ENCODE measurements around the gene STON2. TPM values are rescaled to one million over a fixed set of nuclear protein-coding genes. Genes with fewer than 3 reads are reported as not detected.

STON2 gene
- total and polyA plus RNA-seq, 2 of the 13 experiments (the other 11 are each of a cell fraction or from before 2014, with no cell fraction given) = 2.1 to 11.0 TPM

- intact Hi-C loops (cut with micrococcal nuclease; ENCODE audit: unreplicated experiment) (no loop called here), in situ Hi-C loops (cut with HindIII; ENCODE audit: extremely low pct_ligation_motif_present, low pct_unique_long_range_greater_than_20kb) (no loop called here)
- Histone ChIP-seq H3K4me3 (replicated peaks in 1 of 3; ENCODE audit: insufficient read depth in 1 of 3, low read depth in 2 of 3, low read length in 3 of 3) (no peak overlapping the region), H3K9me3 (ENCODE audit: low read length) (no peaks in the 10 kb centered on the region), H3K4me2 (ENCODE audit: low read depth, low read length) (no peak overlapping the region), H3K27ac (ENCODE audit: extremely low read length, insufficient read depth, low read length) (no peak overlapping the region), H3K79me2 (ENCODE audit: insufficient read depth, low read length) (no peaks in the 10 kb centered on the region), H3K36me3 (replicated peaks in 1 of 2; ENCODE audit: control insufficient read depth in 1 of 2, insufficient read depth in 2 of 2, low read length in 2 of 2) (no peaks in the 10 kb centered on the region), H3K9ac (ENCODE audit: insufficient read depth, low read depth, low read length) (no peak overlapping the region), H2AFZ (ENCODE audit: low read length) (no peak overlapping the region), H4K20me1 (ENCODE audit: insufficient read depth, low read length) (no peaks in the 10 kb centered on the region), H3K4me1 (ENCODE audit: insufficient read depth, low read length) (peaks cover 8% of the 10 kb centered on the region; the same call in 1 of the 2 replicates), H3K27me3 (ENCODE audit: control insufficient read depth in 1 of 2, insufficient read depth in 2 of 2, low read length in 2 of 2) (no peaks in the 10 kb centered on the region; a peak in 1 of 5 replicates)
- 72% methylated on average over 4 of the region's 4 CpGs for WGBS (ENCODE audit: low lambda C conversion rate)
- DNase-seq (ENCODE audit: low spot score) = no peak
- no TSS peak for BruUV-seq (replicated peaks)
- TF ChIP-seq SYNCRIP (IDR thresholded peaks at IDR 0.05; ENCODE audit: insufficient read depth, low read depth, low read length) = no peak
- TF ChIP-seq ZNF251 (CRISPR knock-in tag; IDR thresholded peaks at IDR 0.05) = no peak
- no peak for ATAC-seq
- no peak for FAIRE-seq
- CTCF ChIA-PET (ENCODE audit: low intra/inter-chr PET ratio, low total read pairs) = no interaction called here
- POLR2A ChIA-PET = no interaction called here
These were observed 89.5 kb downstream of the STON2 start for GRCh38 chr14:81310606-81311005.

DNA sequence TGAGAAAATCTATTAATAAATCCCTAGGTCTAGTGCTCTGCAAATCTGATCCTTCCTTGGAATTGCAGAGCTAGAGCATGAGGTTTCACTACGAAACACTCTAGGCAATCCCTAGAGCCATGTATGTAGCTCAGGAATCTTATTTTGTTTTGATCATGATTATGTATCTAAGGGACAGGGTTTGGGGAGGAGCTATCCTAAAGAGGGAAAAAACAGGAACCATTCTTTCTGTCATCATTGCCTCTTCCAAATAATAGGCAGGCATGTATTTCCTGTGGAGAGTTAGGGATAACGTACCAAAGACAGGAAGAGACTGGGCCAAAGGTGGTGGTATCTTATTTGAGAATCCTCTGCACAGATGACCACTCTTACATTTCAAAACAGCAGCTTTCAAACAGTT lies 90.6 kb downstream of the STON2 start:
- no peak for FAIRE-seq
- H3K36me3 ChIP-seq (replicated peaks in 1 of 2; ENCODE audit: control insufficient read depth in 1 of 2, insufficient read depth in 2 of 2, low read length in 2 of 2) = no peaks in the 10 kb centered on the region
- no peak overlapping the region for H3K4me2 ChIP-seq (ENCODE audit: low read depth, low read length)
- no peak overlapping the region for H2AFZ ChIP-seq (ENCODE audit: low read length)
- intact Hi-C loops (cut with micrococcal nuclease; ENCODE audit: unreplicated experiment) (no loop called here), in situ Hi-C loops (cut with HindIII; ENCODE audit: extremely low pct_ligation_motif_present, low pct_unique_long_range_greater_than_20kb) (no loop called here)
- peaks cover 15% of the 10 kb centered on the region for H3K4me1 ChIP-seq (ENCODE audit: insufficient read depth, low read length)
- no peaks in the 10 kb centered on the region for H3K9me3 ChIP-seq (ENCODE audit: low read length)
- H3K4me3 ChIP-seq (replicated peaks in 1 of 3; ENCODE audit: insufficient read depth in 1 of 3, low read depth in 2 of 3, low read length in 3 of 3) = no peak overlapping the region
- H4K20me1 ChIP-seq (ENCODE audit: insufficient read depth, low read length) = no peaks in the 10 kb centered on the region
- BruUV-seq (replicated peaks) = no TSS peak
- H3K79me2 ChIP-seq (ENCODE audit: insufficient read depth, low read length) = no peaks in the 10 kb centered on the region
- DNase-seq (ENCODE audit: low spot score) = no peak
- no peak for ATAC-seq
- 100% methylated on average over 2 of the region's 2 CpGs for WGBS (ENCODE audit: low lambda C conversion rate)
- no peaks in the 10 kb centered on the region; a peak in 1 of 5 replicates for H3K27me3 ChIP-seq (ENCODE audit: control insufficient read depth in 1 of 2, insufficient read depth in 2 of 2, low read length in 2 of 2)
- ChIA-PET CTCF (ENCODE audit: low intra/inter-chr PET ratio, low total read pairs) (no interaction called here), POLR2A (no interaction called here)
- H3K27ac ChIP-seq (ENCODE audit: extremely low read length, insufficient read depth, low read length) = no peak overlapping the region
- H3K9ac ChIP-seq (ENCODE audit: insufficient read depth, low read depth, low read length) = no peak overlapping the region
- TF ChIP-seq KDM2A (CRISPR knock-in tag; IDR thresholded peaks at IDR 0.05; ENCODE audit: borderline replicate concordance, low read depth) = no peak
- no peak for TF ChIP-seq MZF1 (CRISPR knock-in tag; IDR thresholded peaks at IDR 0.05; ENCODE audit: borderline replicate concordance)
- TF ChIP-seq KMT2B (CRISPR knock-in tag; IDR thresholded peaks at IDR 0.05) = no peak
- no peak for TF ChIP-seq TIGD3 (CRISPR knock-in tag; IDR thresholded peaks at IDR 0.05; ENCODE audit: borderline replicate concordance)
- TF ChIP-seq TEAD2 (CRISPR knock-in tag; IDR thresholded peaks at IDR 0.05) = no peak
- no peak for TF ChIP-seq ZNF33B (CRISPR knock-in tag; IDR thresholded peaks at IDR 0.05)
- TF ChIP-seq AFF4 (CRISPR knock-in tag; IDR thresholded peaks at IDR 0.05) = no peak
- TF ChIP-seq, protein P1, sequence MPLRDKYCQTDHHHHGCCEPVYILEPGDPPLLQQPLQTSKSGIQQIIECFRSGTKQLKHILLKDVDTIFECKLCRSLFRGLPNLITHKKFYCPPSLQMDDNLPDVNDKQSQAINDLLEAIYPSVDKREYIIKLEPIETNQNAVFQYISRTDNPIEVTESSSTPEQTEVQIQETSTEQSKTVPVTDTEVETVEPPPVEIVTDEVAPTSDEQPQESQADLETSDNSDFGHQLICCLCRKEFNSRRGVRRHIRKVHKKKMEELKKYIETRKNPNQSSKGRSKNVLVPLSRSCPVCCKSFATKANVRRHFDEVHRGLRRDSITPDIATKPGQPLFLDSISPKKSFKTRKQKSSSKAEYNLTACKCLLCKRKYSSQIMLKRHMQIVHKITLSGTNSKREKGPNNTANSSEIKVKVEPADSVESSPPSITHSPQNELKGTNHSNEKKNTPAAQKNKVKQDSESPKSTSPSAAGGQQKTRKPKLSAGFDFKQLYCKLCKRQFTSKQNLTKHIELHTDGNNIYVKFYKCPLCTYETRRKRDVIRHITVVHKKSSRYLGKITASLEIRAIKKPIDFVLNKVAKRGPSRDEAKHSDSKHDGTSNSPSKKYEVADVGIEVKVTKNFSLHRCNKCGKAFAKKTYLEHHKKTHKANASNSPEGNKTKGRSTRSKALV (CRISPR knock-in tag; IDR thresholded peaks at IDR 0.05) = no peak
- TF ChIP-seq CEBPB (IDR thresholded peaks at IDR 0.05; ENCODE audit: borderline replicate concordance, low read depth, low read length) = no peak
- no peak for TF ChIP-seq ATRX (CRISPR knock-in tag; IDR thresholded peaks at IDR 0.05; ENCODE audit: borderline replicate concordance)
